Neural progenitor cell (in vitro differentiated cells): ENCODE results near the gene ORM1. TPM values are rescaled to one million over a fixed set of nuclear protein-coding genes. Genes with fewer than 3 reads are reported as not detected.

ENCODE experiments used
- DNase-seq: peaks from one replicate; pipeline ENCODE4 v3.0.0-alpha.2; 2016; ENCODE audit warnings: low spot score
- H2AFZ ChIP-seq: fragments of 200-600 bp; sonication (generic); replicated peaks from 2 replicates; pipeline ENCODE4 v1.6.1; 2016; ENCODE audit warnings: antibody characterized with exemption
- H3F3A ChIP-seq: fragments of 200-600 bp; sonication (generic); 2 replicates; pipeline ENCODE4 v1.6.1; 2016; ENCODE audit warnings: antibody characterized with exemption, low read depth
- H3K27ac ChIP-seq: fragments of 200-600 bp; sonication (generic); 2 replicates; pipeline ENCODE4 v1.5.1; 2016; ENCODE audit warnings: mild to moderate bottlenecking
- H3K27me3 ChIP-seq: fragments of 200-600 bp; sonication (generic); 2 replicates; pipeline ENCODE4 v1.6.1; 2016; ENCODE audit warnings: mild to moderate bottlenecking, moderate library complexity
- H3K36me3 ChIP-seq: fragments of 200-600 bp; sonication (generic); 2 replicates; pipeline ENCODE4 v1.5.1; 2016
- H3K4me1 ChIP-seq: fragments of 200-600 bp; sonication (generic); 2 replicates; pipeline ENCODE4 v1.6.1; 2016; ENCODE audit warnings: mixed run types
- H3K4me2 ChIP-seq: fragments of 200-600 bp; sonication (generic); 2 replicates; pipeline ENCODE4 v1.6.1; 2016
- H3K4me3 ChIP-seq: fragments of 200-600 bp; sonication (generic); 2 replicates; pipeline ENCODE4 v1.5.1; 2016
- H3K79me2 ChIP-seq: fragments of 200-600 bp; sonication (generic); 2 replicates; pipeline ENCODE4 v1.6.1; 2016; ENCODE audit warnings: low read depth
- H3K9ac ChIP-seq: fragments of 200-600 bp; sonication (generic); 2 replicates; pipeline ENCODE4 v1.6.1; 2016
- H3K9me3 ChIP-seq: fragments of 200-600 bp; sonication (generic); 2 replicates; pipeline ENCODE4 v1.5.1; 2016; ENCODE audit warnings: low read depth
- H4K20me1 ChIP-seq: fragments of 200-600 bp; sonication (generic); 2 replicates; pipeline ENCODE4 v1.6.1; 2016; ENCODE audit warnings: low read depth
- H3K27ac Mint-ChIP-seq: 3 replicates; pipeline ENCODE4 v1.8.0; 2021; ENCODE audit warnings: mixed read lengths
- H3K27me3 Mint-ChIP-seq: 2 replicates; pipeline ENCODE4 v1.8.0; 2022; ENCODE audit warnings: low read depth, mild to moderate bottlenecking, inconsistent platforms, moderate library complexity, mixed read lengths; ENCODE audit not compliant: insufficient read depth
- H3K36me3 Mint-ChIP-seq: 3 replicates; pipeline ENCODE4 v1.8.0; 2021; ENCODE audit warnings: mixed read lengths
- H3K4me1 Mint-ChIP-seq: 3 replicates; pipeline ENCODE4 v1.8.0; 2021; ENCODE audit warnings: mixed read lengths
- H3K4me3 Mint-ChIP-seq: 3 replicates; pipeline ENCODE4 v1.8.0; 2021; ENCODE audit warnings: mild to moderate bottlenecking, moderate library complexity, mixed read lengths
- H3K9me3 Mint-ChIP-seq: 3 replicates; pipeline ENCODE4 v1.8.0; 2020; ENCODE audit warnings: mixed read lengths
- EZH2 ChIP-seq: fragments of 200-600 bp; sonication (generic); IDR thresholded peaks from 2 replicates; pipeline ENCODE4 v1.6.1; 2017; ENCODE audit warnings: antibody characterized with exemption, mild to moderate bottlenecking, moderate library complexity
- EZH2phosphoT487 ChIP-seq: fragments of 200-600 bp; sonication (generic); IDR thresholded peaks from 2 replicates; pipeline ENCODE4 v1.6.1; 2017; ENCODE audit warnings: antibody characterized with exemption
- total RNA-seq: library from RNA; depleted of rRNA; stranded (reverse); fragments of >200 nt; gene quantifications from 2 replicates; pipeline ENCODE4 v1.2.3, GENCODE V29; 2015; ENCODE audit warnings: low replicate concordance
- TF ChIP-seq, protein P1 (sequence below): fragments of 200-600 bp; sonication (generic); IDR thresholded peaks from 2 replicates; pipeline ENCODE4 v1.5.1; 2017; ENCODE audit warnings: antibody characterized with exemption, mild to moderate bottlenecking

Gene ORM1
- total RNA-seq, 1 donor from 2014 or later: not detected

DNA sequence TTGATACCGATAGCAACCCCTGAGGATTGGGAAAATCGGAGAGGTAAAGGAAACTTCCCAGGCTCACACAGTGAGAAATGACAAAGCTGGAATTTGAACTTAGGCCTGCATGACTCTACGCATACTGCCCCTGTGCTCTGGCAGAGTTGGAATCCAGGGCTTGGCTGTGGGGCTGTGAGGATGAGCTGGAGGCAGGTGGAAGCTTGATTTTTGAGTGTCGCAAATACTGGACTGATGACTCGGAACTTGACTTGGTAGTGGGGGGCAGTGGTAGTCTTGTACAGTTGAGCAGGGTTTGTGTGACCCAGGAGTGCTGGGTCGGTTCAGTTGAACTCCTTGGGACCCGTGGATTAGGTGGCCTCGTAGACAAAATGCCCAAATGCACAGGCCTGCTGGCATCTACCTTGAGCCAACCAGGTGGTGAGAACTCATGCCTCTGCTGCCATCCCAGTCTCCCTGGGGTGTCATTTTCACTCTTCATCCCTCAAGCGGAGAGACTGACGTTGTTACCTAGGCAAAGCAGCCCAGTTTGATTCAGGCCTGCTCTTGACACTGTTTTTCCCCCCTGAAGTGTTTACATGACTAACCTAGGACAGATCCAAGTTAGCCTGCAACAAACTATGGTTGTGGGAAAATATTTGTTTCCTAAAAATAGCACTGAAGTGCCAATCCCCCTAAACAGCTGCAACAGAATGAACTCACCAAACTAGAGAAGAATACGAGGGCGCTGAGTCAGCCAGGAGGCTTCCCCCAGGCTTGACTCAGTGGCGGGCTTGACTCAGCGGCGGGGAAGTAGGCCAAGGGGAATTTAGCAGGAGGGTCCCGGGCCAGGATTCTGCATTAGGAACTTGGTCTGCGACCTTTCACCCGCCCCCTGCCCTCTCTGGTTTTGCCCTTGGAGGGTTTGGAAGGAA, 45.7 kb upstream of the ORM1 start:
- no peak overlapping the region for H3K27ac ChIP-seq
- H3K4me3 ChIP-seq: no peak overlapping the region
- Mint-ChIP-seq H3K27ac (peak overlapping the region; percentile 66), H3K27me3 (peaks cover 3% of the 10 kb centered on the region), H3K36me3 (peaks cover 23% of the 10 kb centered on the region), H3K4me1 (peaks cover 19% of the 10 kb centered on the region), H3K9me3 (no peaks in the 10 kb centered on the region), H3K4me3 (no peak overlapping the region)
- H3K4me1 ChIP-seq: no peaks in the 10 kb centered on the region
- H3K79me2 ChIP-seq: no peaks in the 10 kb centered on the region
- no peaks in the 10 kb centered on the region for H3K36me3 ChIP-seq
- no peak overlapping the region for H3K9ac ChIP-seq
- no peaks in the 10 kb centered on the region for H3F3A ChIP-seq
- H4K20me1 ChIP-seq: no peaks in the 10 kb centered on the region
- no peak overlapping the region for H3K4me2 ChIP-seq
- no peak for DNase-seq
- TF ChIP-seq EZH2phosphoT487 (no peak), EZH2 (no peak)
- TF ChIP-seq, protein P1, sequence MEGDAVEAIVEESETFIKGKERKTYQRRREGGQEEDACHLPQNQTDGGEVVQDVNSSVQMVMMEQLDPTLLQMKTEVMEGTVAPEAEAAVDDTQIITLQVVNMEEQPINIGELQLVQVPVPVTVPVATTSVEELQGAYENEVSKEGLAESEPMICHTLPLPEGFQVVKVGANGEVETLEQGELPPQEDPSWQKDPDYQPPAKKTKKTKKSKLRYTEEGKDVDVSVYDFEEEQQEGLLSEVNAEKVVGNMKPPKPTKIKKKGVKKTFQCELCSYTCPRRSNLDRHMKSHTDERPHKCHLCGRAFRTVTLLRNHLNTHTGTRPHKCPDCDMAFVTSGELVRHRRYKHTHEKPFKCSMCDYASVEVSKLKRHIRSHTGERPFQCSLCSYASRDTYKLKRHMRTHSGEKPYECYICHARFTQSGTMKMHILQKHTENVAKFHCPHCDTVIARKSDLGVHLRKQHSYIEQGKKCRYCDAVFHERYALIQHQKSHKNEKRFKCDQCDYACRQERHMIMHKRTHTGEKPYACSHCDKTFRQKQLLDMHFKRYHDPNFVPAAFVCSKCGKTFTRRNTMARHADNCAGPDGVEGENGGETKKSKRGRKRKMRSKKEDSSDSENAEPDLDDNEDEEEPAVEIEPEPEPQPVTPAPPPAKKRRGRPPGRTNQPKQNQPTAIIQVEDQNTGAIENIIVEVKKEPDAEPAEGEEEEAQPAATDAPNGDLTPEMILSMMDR: no peak
- H2AFZ ChIP-seq: no peak overlapping the region
- H3K9me3 ChIP-seq: no peaks in the 10 kb centered on the region
- no peaks in the 10 kb centered on the region for H3K27me3 ChIP-seq

- Histone ChIP-seq H3K79me2 (no peaks in the 10 kb centered on the region), H3K4me3 (no peak overlapping the region), H4K20me1 (no peaks in the 10 kb centered on the region), H3K4me1 (no peaks in the 10 kb centered on the region), H3K27ac (no peak overlapping the region), H3K9me3 (no peaks in the 10 kb centered on the region), H3K9ac (no peak overlapping the region), H2AFZ (no peak overlapping the region), H3K27me3 (no peaks in the 10 kb centered on the region), H3K4me2 (no peak overlapping the region), H3F3A (no peaks in the 10 kb centered on the region), H3K36me3 (no peaks in the 10 kb centered on the region)
- Mint-ChIP-seq H3K4me1 (peaks cover 17% of the 10 kb centered on the region), H3K27me3 (peaks cover 3% of the 10 kb centered on the region), H3K9me3 (no peaks in the 10 kb centered on the region), H3K27ac (no peak overlapping the region), H3K36me3 (peaks cover 24% of the 10 kb centered on the region), H3K4me3 (no peak overlapping the region)
- DNase-seq: no peak
- TF ChIP-seq EZH2: no peak
- TF ChIP-seq, protein P1: no peak
- no peak for TF ChIP-seq EZH2phosphoT487
These were observed 44.5 kb upstream of the ORM1 start for GRCh38 chr9:114278356-114278755.

GRCh38 chr9:114278881-114279570, 43.9 kb upstream of the ORM1 start:
- DNase-seq: no peak
- no peak overlapping the region for H3K27ac Mint-ChIP-seq
- no peaks in the 10 kb centered on the region for H3K9me3 ChIP-seq
- H3K9ac ChIP-seq: no peak overlapping the region
- H4K20me1 ChIP-seq: no peaks in the 10 kb centered on the region
- H3K36me3 ChIP-seq: no peaks in the 10 kb centered on the region
- H3K4me1 Mint-ChIP-seq: peaks cover 19% of the 10 kb centered on the region
- peaks cover 3% of the 10 kb centered on the region for H3K27me3 Mint-ChIP-seq
- H3K27ac ChIP-seq: no peak overlapping the region
- no peaks in the 10 kb centered on the region for H3K27me3 ChIP-seq
- no peak overlapping the region for H3K4me2 ChIP-seq
- H3F3A ChIP-seq: no peaks in the 10 kb centered on the region
- H3K4me1 ChIP-seq: no peaks in the 10 kb centered on the region
- no peak overlapping the region for H3K4me3 ChIP-seq
- no peak overlapping the region for H3K4me3 Mint-ChIP-seq
- TF ChIP-seq EZH2phosphoT487: no peak
- no peak for TF ChIP-seq EZH2
- TF ChIP-seq, protein P1: no peak
- no peaks in the 10 kb centered on the region for H3K79me2 ChIP-seq
- peaks cover 21% of the 10 kb centered on the region for H3K36me3 Mint-ChIP-seq
- no peak overlapping the region for H2AFZ ChIP-seq
- no peaks in the 10 kb centered on the region for H3K9me3 Mint-ChIP-seq
